Upper lobe of left lung (tissue), 4 donors: ENCODE results near the gene CAPZB.

Experiments used
- EP300 ChIP-seq, 4 donors: sonication (generic); formaldehyde crosslinking; IDR thresholded peaks; one replicate each; pipeline ENCODE4 v1.5.1; 2017; ENCODE audit warnings: antibody characterized with exemption in 4 of 4, control low read depth in 2 of 4
- POLR2A ChIP-seq, 4 donors: fragments of 450-650 bp; IDR thresholded peaks; one replicate each; pipeline ENCODE4 v1.5.1; 2016 to 2017; ENCODE audit warnings: antibody characterized with exemption in 4 of 4, mild to moderate bottlenecking in 2 of 4
- TF ChIP-seq, protein P1 (sequence below), 6 experiments: fragments of 450-650 bp in 4 of 6; fragments of 200-600 bp in 2 of 6; sonication (generic) in 2 of 6; IDR thresholded peaks; one replicate each; pipeline ENCODE4 v1.5.1; 2016 to 2019; ENCODE audit warnings: antibody characterized with exemption in 6 of 6

DNA sequence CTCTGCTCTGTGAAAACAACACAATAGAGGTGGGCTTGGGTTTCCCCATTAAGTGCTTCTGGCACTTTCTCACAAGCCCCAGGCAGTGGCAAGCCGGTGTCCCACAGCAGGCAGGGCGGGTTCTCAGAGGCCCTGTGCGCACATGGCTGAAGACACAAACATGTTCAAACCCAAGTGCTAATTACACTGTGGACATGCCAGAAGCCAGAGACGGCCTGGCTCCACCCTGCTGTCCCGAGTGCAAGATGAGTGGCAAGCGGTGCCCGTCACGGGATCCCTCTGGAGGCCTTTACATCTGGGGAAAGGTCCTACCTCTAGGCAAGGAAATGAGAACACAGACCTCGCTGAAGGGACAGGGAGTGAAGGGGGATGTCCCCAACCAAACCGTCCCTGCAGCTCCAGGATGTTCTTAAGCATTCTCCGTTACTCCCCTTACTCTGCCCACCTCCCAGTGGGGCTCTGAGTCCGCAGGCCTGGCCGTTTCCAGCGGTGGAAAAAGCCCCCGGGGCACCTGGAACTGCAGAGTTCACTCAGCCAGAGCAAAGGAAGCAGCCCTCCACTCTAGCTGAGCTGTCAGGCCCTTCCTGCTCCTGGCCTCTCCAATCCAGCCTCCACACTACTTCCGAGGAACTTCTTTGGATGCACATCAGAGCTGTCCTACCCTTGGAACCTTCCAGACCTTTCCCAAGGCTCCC, 115.8 kb downstream of the CAPZB start:
- TF ChIP-seq, protein P1, sequence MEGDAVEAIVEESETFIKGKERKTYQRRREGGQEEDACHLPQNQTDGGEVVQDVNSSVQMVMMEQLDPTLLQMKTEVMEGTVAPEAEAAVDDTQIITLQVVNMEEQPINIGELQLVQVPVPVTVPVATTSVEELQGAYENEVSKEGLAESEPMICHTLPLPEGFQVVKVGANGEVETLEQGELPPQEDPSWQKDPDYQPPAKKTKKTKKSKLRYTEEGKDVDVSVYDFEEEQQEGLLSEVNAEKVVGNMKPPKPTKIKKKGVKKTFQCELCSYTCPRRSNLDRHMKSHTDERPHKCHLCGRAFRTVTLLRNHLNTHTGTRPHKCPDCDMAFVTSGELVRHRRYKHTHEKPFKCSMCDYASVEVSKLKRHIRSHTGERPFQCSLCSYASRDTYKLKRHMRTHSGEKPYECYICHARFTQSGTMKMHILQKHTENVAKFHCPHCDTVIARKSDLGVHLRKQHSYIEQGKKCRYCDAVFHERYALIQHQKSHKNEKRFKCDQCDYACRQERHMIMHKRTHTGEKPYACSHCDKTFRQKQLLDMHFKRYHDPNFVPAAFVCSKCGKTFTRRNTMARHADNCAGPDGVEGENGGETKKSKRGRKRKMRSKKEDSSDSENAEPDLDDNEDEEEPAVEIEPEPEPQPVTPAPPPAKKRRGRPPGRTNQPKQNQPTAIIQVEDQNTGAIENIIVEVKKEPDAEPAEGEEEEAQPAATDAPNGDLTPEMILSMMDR (IDR thresholded peaks at IDR 0.05) = no peak
- TF ChIP-seq POLR2A (IDR thresholded peaks at IDR 0.05) (no peak), EP300 (IDR thresholded peaks at IDR 0.05) (no peak)
